Psoas muscle (tissue), 8 donors: Measurements from ENCODE around the gene TRHDE. TPM values are rescaled to one million over a fixed set of nuclear protein-coding genes. Genes with fewer than 3 reads are reported as not detected.

ENCODE experiments used
- ATAC-seq, 4 donors: fragments of 200-7000 bp; cut with Tn5 transposase; one replicate each; pipeline ENCODE4 v1.9.1; 2020; ENCODE audit warnings: moderate library complexity in 3 of 4, mild to moderate bottlenecking in 2 of 4
- DNase-seq, 2 donors: peaks; one replicate each; pipeline ENCODE4 v3.0.0-alpha.2; 2020
- H3K27ac ChIP-seq: fragments of 200-600 bp; one replicate; pipeline ENCODE4 v1.8.0; 2022
- H3K27me3 ChIP-seq, 3 donors: fragments of 200-600 bp in 1 of 3; one replicate each; pipeline versions ENCODE4 v1.6.1 to v1.8.0; 2013 to 2022; ENCODE audit warnings: low read length in 2 of 3, mild to moderate bottlenecking in 2 of 3, moderate library complexity in 1 of 3; ENCODE audit not compliant: insufficient read depth in 3 of 3
- H3K36me3 ChIP-seq, 2 donors: fragments of 200-600 bp in 1 of 2; one replicate each; pipeline versions ENCODE4 v1.6.1 to v1.8.0; 2013 to 2022; ENCODE audit warnings: low read depth in 1 of 2, mild to moderate bottlenecking in 1 of 2, moderate library complexity in 1 of 2; ENCODE audit not compliant: insufficient read depth in 1 of 2
- H3K4me1 ChIP-seq: fragments of 200-600 bp; one replicate; pipeline ENCODE4 v1.8.0; 2022
- H3K4me3 ChIP-seq: fragments of 200-600 bp; one replicate; pipeline ENCODE4 v1.8.0; 2022; ENCODE audit warnings: mild to moderate bottlenecking
- H3K9me3 ChIP-seq: fragments of 200-600 bp; one replicate; pipeline ENCODE4 v1.8.0; 2022
- WGBS, 3 donors: extraction: QIAGEN DNeasy Blood & Tissue Kit; methylation state at CpG; one replicate each; pipeline versions ENCODE4 v1.1.6 to v1.1.7; 2013; 5-methylcytosine and 5-hydroxymethylcytosine counted together
- intact Hi-C, 2 donors: fragments of 100-400 bp; cut with DNase I; formaldehyde crosslinking; loops; one replicate each; pipeline versions ENCODE4 v1.11.0 to v1.14.2; 2022
- polyA plus RNA-seq, 3 donors: library from polyadenylated mRNA; stranded (reverse); fragments of 200-250 nt; gene quantifications; one replicate each; pipeline ENCODE4 v1.2.3, GENCODE V29; 2013
- total RNA-seq, 4 donors: library from RNA; stranded (reverse); fragmentation: NEBNext Ultra II Directional in 2 of 4; extraction: Animal tissue kit (Norgen Biotek cat#: 25700) in 2 of 4; gene quantifications; one replicate each; pipeline versions ENCODE4 v1.2.1 to v1.2.4, GENCODE V29; 2021 to 2023
- TF ChIP-seq, protein P1 (sequence below): fragments of 200-600 bp; IDR thresholded peaks from one replicate; pipeline ENCODE4 v1.8.0; 2022; ENCODE audit warnings: antibody characterized with exemption
- donor health status: healthy with polysubstance abuse.
- donor health status: DM: no; HTN: no; CAD: no; lungs with moderate emphysema.
- donor health status: Bipolar disorder and iron deficiency.
- donor health status: healthy.
- donor health status: DM: yes; HTN: yes; CAD: no.
- donor health status: DM: no; HTN: no; CAD: no.
- donor health status: DM: no; HTN: no; CAD: no.
- donor health status: DM: yes; HTN: yes; CAD: no.

TRHDE gene
- total and polyA plus RNA-seq, 7 donors: 0.08 to 1.7 (median 0.60) TPM

DNA sequence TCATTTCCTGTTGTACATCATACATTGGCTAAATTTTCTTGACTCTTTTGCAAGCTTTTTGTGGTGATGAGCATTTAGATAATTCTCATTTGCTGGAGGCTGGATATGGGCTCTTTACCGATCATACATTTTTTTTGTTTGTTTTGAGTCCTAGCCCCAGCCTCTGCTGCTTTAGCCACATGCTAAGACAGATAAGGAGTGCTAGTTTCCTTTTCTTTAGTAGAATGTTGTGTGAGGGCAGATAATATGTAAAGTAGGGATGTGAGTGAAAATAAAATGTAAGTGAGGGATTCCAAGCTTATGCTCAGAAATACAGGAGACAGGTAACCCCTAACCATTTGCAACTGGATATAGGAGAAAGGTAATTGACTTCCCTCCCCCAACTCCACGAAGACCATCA lies 405.7 kb downstream of the TRHDE start:
- Histone ChIP-seq H3K27me3 (no peaks in the 10 kb centered on the region), H3K4me1 (no peaks in the 10 kb centered on the region), H3K27ac (no peak overlapping the region), H3K4me3 (no peak overlapping the region), H3K36me3 (no peaks in the 10 kb centered on the region), H3K9me3 (no peaks in the 10 kb centered on the region)
- TF ChIP-seq, protein P1, sequence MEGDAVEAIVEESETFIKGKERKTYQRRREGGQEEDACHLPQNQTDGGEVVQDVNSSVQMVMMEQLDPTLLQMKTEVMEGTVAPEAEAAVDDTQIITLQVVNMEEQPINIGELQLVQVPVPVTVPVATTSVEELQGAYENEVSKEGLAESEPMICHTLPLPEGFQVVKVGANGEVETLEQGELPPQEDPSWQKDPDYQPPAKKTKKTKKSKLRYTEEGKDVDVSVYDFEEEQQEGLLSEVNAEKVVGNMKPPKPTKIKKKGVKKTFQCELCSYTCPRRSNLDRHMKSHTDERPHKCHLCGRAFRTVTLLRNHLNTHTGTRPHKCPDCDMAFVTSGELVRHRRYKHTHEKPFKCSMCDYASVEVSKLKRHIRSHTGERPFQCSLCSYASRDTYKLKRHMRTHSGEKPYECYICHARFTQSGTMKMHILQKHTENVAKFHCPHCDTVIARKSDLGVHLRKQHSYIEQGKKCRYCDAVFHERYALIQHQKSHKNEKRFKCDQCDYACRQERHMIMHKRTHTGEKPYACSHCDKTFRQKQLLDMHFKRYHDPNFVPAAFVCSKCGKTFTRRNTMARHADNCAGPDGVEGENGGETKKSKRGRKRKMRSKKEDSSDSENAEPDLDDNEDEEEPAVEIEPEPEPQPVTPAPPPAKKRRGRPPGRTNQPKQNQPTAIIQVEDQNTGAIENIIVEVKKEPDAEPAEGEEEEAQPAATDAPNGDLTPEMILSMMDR: no peak
- intact Hi-C loops: no loop called here
- 69 to 76% (median 69%) methylated on average over 2 of the region's 2 CpGs for WGBS, 3 donors
- DNase-seq (no peak), ATAC-seq (no peak)

DNA sequence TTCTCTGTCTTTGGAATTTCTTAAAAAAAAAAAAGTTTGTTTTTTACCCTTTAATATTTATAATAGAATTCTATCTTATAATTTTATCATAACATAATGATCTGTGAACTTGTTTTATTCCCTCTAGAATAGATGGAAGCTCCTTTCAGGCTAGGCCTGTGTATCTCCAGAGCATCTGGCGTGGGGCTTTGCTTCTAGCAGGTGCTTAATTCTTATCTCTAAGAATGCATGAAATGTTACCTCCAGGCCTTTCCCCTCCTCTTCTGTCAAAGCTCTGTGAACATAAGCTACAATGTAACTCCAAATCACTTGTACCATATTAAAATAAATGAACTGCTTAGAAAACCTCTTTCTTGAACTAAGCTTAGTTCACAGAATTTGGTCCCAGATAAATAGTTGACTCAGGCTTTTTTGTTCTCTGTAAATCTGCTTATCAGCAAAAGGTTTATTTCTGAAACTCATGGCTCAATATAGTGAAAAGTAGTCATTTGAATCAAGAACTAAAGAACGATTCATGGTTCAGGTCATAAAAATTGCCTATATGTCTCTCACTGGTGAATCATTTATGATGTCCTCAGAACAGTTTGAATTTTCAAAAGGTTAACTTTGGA lies 407.1 kb downstream of the TRHDE start:
- ATAC-seq (no peak), DNase-seq (no peak)
- no peaks in the 10 kb centered on the region for H3K9me3 ChIP-seq
- intact Hi-C loops: no loop called here
- H3K36me3 ChIP-seq: no peaks in the 10 kb centered on the region
- H3K27ac ChIP-seq: no peak overlapping the region
- TF ChIP-seq, protein P1: no peak
- H3K27me3 ChIP-seq: no peaks in the 10 kb centered on the region
- 75 to 80% (median 75%) methylated on average over 2 of the region's 2 CpGs for WGBS, 3 donors
- no peak overlapping the region for H3K4me3 ChIP-seq
- H3K4me1 ChIP-seq: no peaks in the 10 kb centered on the region

GRCh38 chr12:72681028-72681427 lies 408.9 kb downstream of the TRHDE start:
- TF ChIP-seq, protein P1: no peak
- no peaks in the 10 kb centered on the region for H3K9me3 ChIP-seq
- H3K27ac ChIP-seq: no peak overlapping the region
- intact Hi-C loops: no loop called here
- no peak overlapping the region for H3K4me3 ChIP-seq
- H3K4me1 ChIP-seq: no peaks in the 10 kb centered on the region
- no peaks in the 10 kb centered on the region for H3K36me3 ChIP-seq
- DNase-seq: no peak
- no peak for ATAC-seq
- H3K27me3 ChIP-seq: no peaks in the 10 kb centered on the region

DNA sequence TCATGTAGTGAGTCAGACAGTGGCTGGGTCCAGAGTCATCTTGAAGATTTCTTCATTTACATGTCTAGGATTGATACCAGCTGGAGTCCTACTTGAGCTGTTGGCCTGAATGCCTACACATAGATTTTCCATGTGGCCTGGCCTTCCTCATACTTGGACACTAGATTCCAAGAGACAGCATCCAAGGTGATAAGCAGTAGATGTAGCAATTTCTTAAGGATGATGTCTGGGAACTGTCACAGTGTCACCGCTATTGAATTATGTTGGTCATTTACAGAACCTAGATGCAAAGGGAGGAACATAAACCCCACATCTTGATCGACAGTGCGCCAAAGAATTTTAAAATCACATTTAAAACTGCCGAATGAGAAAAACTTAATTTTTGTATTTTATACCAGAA lies 412.3 kb downstream of the TRHDE start:
- Histone ChIP-seq H3K4me1 (no peaks in the 10 kb centered on the region), H3K9me3 (no peaks in the 10 kb centered on the region), H3K4me3 (no peak overlapping the region), H3K27me3 (no peaks in the 10 kb centered on the region), H3K27ac (no peak overlapping the region), H3K36me3 (no peaks in the 10 kb centered on the region)
- 95 to 96% (median 96%) methylated on average over 4 of the region's 4 CpGs for WGBS, 3 donors
- ATAC-seq (no peak), DNase-seq (no peak)
- TF ChIP-seq, protein P1: no peak
- intact Hi-C loops: no loop called here

DNA sequence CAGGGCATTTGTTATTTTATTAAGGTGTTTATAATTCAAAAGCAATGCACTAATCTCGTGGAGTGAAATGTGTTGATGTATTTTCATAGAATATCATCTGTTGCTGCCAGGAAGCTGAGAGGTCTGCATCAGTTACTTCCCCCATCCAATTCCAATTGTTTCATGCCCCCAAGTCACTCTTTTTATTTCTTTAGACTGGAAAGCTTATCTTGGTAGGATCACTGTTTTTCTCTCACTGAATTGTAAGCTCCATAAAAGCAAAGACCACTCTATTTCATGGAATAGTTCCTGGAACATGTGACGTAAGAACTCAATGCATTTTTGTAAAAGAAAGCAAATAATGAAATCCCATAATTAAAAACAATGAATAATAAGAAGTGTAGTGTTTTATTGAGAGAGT lies 420.2 kb downstream of the TRHDE start:
- Histone ChIP-seq H3K27ac (no peak overlapping the region), H3K36me3 (no peaks in the 10 kb centered on the region), H3K27me3 (no peaks in the 10 kb centered on the region), H3K9me3 (no peaks in the 10 kb centered on the region), H3K4me3 (no peak overlapping the region), H3K4me1 (no peaks in the 10 kb centered on the region)
- DNase-seq: no peak
- TF ChIP-seq, protein P1: no peak
- ATAC-seq: no peak
- 49 to 58% (median 52%) methylated on average over 2 of the region's 2 CpGs for WGBS, 3 donors
- intact Hi-C loops: no loop called here
